Omental fat pad (tissue), 4 donors: ENCODE data around the gene LRRC39. TPM values are rescaled to one million over a fixed set of nuclear protein-coding genes. Genes with fewer than 3 reads are reported as not detected.

ENCODE experiments used
- ATAC-seq: fragments of 150-250 bp; one replicate; pipeline ENCODE4 v1.9.1; 2016; ENCODE audit warnings: mild to moderate bottlenecking, moderate library complexity; ENCODE audit not compliant: low FRiP score
- DNase-seq: peaks from one replicate; pipeline ENCODE4 v3.0.0-alpha.2; 2019; ENCODE audit warnings: low spot score
- CTCF ChIP-seq, 3 donors: fragments of 450-650 bp; IDR thresholded peaks; one replicate each; pipeline ENCODE4 v1.5.1; 2016 to 2017; ENCODE audit warnings: antibody characterized with exemption in 3 of 3, mild to moderate bottlenecking in 3 of 3, moderate library complexity in 2 of 3
- total RNA-seq, 4 donors: library from RNA; depleted of rRNA; stranded (reverse); fragments of >200 nt; gene quantifications; one replicate each; pipeline ENCODE4 v1.1.0, GENCODE V29; 2016

The LRRC39 gene
- 1 to 10 TPM in 3 of 4 donors, under 1 TPM in 1; 0.50 to 1.4 (median 1.2) TPM for total RNA-seq

- no peak for TF ChIP-seq CTCF (IDR thresholded peaks at IDR 0.05)
- DNase-seq (no peak), ATAC-seq (no peak)
These were observed at the start of gene LRRC39 for GRCh38 chr1:100178091-100178490. Gene LRRC39, minus strand, starts transcription at chr1:100178256. Its CDS starts 9,740 bp downstream, at chr1:100168516.

GRCh38 chr1:100222428-100222827 is 44.4 kb upstream of the LRRC39 start:
- DNase-seq (no peak), ATAC-seq (no peak)
- TF ChIP-seq CTCF (IDR thresholded peaks at IDR 0.05), result no peak

DNA sequence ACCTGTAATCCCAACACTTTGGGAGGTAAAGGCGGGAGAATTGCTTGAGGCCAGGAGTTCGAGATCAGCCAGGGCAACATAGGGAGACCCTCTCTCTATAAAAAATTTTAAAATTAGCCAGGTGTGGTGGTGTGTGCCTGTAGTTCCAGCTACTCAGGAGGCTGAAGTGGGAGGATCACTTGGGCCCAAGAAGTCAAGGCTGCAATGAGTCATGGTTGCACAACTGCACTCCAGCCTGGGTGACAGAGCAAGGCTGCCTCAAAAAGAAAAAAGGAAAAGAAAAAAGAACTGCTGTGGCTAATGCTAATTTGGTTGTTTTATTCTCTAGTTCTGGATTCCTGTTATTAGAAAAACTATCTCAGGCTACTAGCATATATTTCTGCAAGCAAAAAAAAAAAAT is 41.8 kb upstream of the LRRC39 start:
- no peak for TF ChIP-seq CTCF (IDR thresholded peaks at IDR 0.05)
- DNase-seq (no peak), ATAC-seq (no peak)

DNA sequence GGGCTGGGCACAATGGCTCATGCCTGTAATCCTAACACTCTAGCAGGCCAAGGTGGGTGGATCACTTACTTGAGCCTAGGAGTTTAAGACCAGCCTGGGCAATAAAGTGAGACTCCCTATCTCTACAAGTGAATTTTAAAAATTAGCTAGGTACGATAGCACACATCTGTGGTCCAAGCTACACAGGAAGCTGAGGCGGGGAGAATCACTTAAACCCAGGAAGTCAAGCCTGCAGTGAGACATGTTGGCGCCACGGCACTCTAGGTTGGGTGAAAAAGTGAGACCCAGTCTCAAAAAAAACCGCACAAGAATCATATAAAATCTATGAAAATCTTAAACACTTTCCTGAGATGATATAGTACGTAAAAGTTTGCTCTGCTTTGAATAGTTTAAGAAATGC is 41.4 kb upstream of the LRRC39 start:
- ATAC-seq, result no peak
- DNase-seq, result no peak
- no peak for TF ChIP-seq CTCF (IDR thresholded peaks at IDR 0.05)

- no peak for ATAC-seq
- TF ChIP-seq CTCF (IDR thresholded peaks at IDR 0.05), result no peak
These were observed 39.8 kb upstream of the LRRC39 start for GRCh38 chr1:100217834-100218233.

GRCh38 chr1:100215101-100215500 is 37.0 kb upstream of the LRRC39 start:
- no peak for ATAC-seq
- DNase-seq, result no peak
- TF ChIP-seq CTCF (IDR thresholded peaks at IDR 0.05), result no peak

More at GRCh38 chr1:100217834-100218233, 39.8 kb upstream of the LRRC39 start:
- no peak for DNase-seq

DNA sequence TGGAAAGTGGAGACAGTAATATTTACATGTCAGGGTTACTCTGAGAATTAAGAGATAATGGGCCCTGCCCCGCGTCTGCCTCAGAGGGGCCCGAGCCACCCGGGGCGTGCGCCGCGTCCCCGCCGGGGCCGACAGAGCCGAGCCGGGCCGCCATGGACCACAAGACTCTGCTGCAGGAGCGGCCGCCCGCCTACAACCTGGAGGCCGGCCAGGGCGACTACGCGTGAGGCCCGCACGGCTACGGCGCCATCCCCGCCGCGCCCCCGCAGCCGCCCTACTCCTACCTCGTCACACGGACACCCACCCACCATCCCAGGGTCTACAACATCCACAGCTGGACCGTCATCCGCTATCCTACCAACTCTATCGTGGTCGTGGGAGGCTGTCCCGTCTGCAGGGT is 35.1 kb upstream of the LRRC39 start:
- ATAC-seq, result no peak
- no peak for TF ChIP-seq CTCF (IDR thresholded peaks at IDR 0.05)

More for the DNA sequence above, 35.1 kb upstream of the LRRC39 start:
- DNase-seq, result no peak
